ENCODE data around the gene TMPRSS11A.
A peak's percentile ranks its signal among the peaks of the same experiment; 100 is the strongest.

Gene TMPRSS11A

DNA sequence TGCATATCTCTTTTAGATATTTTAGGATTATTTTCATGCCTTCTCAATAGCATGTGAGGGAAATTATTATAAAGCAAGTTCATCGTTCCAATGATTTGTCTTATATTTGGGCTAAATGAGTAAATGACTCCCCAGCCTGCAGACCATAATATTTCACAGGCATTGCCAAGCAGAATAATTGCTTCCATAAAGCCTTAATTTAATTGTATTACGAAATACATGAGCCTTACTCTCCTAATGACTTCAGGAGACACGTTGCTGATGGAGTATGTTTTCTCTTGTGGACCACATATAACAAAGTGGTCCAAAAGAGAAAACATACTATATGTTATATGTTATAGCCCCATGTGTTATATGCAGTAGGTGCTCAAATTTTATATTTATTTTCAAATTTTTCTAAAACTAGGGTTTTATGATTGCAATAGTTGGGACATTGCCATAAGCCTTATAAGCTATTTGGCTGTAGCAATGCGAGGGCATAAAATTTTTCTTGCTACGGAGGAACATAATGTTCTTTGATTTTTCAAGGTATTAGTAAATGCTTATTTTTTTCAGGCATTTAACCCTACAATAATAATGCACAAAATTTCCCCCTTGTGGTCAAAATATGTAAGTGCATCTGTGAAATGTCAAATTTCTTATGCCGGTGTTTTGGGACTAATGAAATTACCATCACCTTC lies 53.2 kb downstream of the TMPRSS11A start:
- TF ChIP-seq, protein P1, sequence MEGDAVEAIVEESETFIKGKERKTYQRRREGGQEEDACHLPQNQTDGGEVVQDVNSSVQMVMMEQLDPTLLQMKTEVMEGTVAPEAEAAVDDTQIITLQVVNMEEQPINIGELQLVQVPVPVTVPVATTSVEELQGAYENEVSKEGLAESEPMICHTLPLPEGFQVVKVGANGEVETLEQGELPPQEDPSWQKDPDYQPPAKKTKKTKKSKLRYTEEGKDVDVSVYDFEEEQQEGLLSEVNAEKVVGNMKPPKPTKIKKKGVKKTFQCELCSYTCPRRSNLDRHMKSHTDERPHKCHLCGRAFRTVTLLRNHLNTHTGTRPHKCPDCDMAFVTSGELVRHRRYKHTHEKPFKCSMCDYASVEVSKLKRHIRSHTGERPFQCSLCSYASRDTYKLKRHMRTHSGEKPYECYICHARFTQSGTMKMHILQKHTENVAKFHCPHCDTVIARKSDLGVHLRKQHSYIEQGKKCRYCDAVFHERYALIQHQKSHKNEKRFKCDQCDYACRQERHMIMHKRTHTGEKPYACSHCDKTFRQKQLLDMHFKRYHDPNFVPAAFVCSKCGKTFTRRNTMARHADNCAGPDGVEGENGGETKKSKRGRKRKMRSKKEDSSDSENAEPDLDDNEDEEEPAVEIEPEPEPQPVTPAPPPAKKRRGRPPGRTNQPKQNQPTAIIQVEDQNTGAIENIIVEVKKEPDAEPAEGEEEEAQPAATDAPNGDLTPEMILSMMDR (conservative IDR thresholded peaks at IDR 0.05; ENCODE audit: low read length): peak; percentile 76
- H3K4me3 ChIP-seq (ENCODE audit: low read length): no peak overlapping the region
- DNase-seq (ENCODE audit: low read depth): peak; percentile 28

DNA sequence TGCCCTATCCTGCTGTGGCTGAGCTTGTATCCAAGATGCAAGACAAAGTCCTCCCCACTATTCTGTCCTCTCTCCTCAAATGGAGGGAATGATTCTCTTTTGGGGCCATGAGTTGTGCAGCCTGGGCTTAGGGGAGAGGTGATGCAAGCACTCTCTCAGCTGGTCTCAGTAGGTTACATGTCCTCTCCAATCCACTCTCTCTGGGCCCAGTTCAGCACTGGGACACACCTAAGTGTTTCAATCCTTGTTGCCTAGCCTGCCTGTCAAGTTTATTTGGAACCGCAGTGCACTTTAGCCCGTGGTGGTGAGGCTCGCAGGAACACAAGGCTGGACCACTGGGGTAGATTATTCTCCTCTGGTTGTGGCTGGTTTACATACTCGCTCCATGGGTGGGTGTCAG lies 55.6 kb downstream of the TMPRSS11A start:
- TF ChIP-seq, protein P1 (conservative IDR thresholded peaks at IDR 0.05; ENCODE audit: low read length): no peak
- no peak for DNase-seq (ENCODE audit: low read depth)
- no peak overlapping the region for H3K4me3 ChIP-seq (ENCODE audit: low read length)

DNA sequence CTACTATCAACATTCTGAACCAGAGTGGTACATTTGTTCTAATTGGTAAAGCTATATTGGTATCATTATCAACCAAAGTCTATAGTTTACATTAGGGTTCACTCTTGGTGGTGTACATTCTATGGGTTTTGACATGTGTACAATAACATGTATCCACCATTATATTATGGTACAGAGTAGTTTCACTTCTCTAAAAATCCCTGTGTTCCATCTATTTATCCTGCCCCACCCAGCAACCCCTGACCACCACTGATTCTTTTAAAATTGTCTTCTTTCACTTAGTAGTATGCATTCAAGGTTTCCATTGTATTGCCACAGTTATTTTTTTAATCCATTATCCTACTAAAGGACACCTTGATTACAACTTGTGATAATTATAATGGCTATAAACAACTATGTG lies 64.2 kb downstream of the TMPRSS11A start:
- no peak for DNase-seq (ENCODE audit: low read depth)
- H3K4me3 ChIP-seq (ENCODE audit: low read length): no peak overlapping the region
- TF ChIP-seq, protein P1 (conservative IDR thresholded peaks at IDR 0.05; ENCODE audit: low read length): no peak

- TF ChIP-seq, protein P1 (conservative IDR thresholded peaks at IDR 0.05; ENCODE audit: low read length): no peak
- no peak overlapping the region for H3K4me3 ChIP-seq (ENCODE audit: low read length)
- DNase-seq (ENCODE audit: low read depth): no peak
Measured at GRCh38 chr4:67897686-67898085, 65.6 kb downstream of the TMPRSS11A start.

DNA sequence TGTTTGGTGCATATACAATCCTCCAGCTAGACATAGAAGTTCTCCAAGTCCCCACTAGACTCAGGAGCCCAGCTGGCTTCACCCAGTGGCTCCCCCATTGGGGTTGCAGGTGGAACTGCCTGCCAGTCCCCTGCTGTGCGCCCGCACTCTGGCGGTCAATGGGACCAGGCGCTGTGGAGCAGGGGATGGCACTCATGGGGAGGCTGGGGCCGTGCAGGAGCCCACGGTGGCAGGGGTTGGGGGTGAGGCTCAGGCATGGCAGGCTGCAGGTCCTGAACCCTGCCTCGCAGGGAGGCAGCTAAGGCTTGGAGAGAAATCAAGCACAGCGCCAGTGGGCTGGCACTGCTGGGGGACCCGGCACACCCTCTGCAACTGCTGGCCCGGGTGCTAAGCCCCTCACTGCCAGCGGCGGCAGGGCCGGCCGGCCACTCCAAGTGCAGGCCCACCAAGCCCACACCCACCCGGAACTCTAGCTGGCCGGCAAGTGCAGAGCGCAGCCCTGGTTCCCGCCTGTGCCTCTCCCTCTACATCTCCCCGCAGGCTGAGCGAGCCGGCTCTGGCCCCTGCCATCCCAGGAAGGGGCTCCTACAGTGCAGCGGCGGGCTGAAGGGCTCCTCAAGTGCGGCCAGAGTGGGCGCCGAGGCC lies 66.8 kb downstream of the TMPRSS11A start:
- TF ChIP-seq, protein P1 (conservative IDR thresholded peaks at IDR 0.05; ENCODE audit: low read length): no peak
- no peak overlapping the region for H3K4me3 ChIP-seq (ENCODE audit: low read length)
- DNase-seq (ENCODE audit: low read depth): no peak

- H3K4me3 ChIP-seq (ENCODE audit: low read length): no peak overlapping the region
- DNase-seq (ENCODE audit: low read depth): no peak
- TF ChIP-seq, protein P1 (conservative IDR thresholded peaks at IDR 0.05; ENCODE audit: low read length): no peak
Measured at GRCh38 chr4:67894659-67895058, 68.6 kb downstream of the TMPRSS11A start.

DNA sequence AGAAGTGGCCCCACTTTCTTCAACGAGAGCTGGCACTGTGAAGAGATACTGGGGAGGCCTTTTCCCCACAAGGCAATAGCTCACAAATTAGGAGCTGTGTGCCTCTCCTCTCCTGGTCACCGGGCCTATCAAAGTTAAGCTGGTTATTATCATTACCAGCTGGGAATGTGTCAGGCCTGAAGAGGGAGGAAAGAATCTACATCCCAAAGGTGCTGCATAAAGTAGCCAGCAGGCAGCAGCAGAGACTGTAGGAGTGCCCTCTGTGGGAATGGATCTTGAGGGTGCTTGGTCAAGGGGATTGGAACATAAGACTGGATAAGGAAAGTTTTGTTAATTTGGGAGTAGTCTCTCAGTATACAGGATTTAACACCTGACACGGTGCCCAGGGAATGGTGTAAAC lies 70.4 kb downstream of the TMPRSS11A start:
- TF ChIP-seq, protein P1 (conservative IDR thresholded peaks at IDR 0.05; ENCODE audit: low read length): peak; percentile 36; the same call in 1 of the 2 replicates
- no peak for DNase-seq (ENCODE audit: low read depth)

More for the DNA sequence above, 70.4 kb downstream of the TMPRSS11A start:
- H3K4me3 ChIP-seq (ENCODE audit: low read length): no peak overlapping the region

Data from AG10803 (cell line).